Esophagus squamous epithelium (tissue), 5 donors: ENCODE results near the gene NRIP1. TPM values are rescaled to one million over a fixed set of nuclear protein-coding genes. Genes with fewer than 3 reads are reported as not detected.
"Not testable (repeated sequence)": the region's sequence is repeated elsewhere in the genome, so short reads cannot be mapped to it uniquely, and the experiment has no call there.

ENCODE experiments used
- DNase-seq: peaks from one replicate; lab custom pipeline; 2025; lab: John Stamatoyannopoulos, UW
- H3K27ac ChIP-seq, 4 donors: fragments of 200-600 bp; sonication (generic); one replicate each; pipeline ENCODE4 v1.5.1; 2016 to 2019; ENCODE audit warnings: mild to moderate bottlenecking in 1 of 4
- H3K27me3 ChIP-seq, 4 donors: fragments of 200-600 bp; sonication (generic); 1 replicate in 3 of 4; 2 replicates in 1 of 4; pipeline versions ENCODE4 v1.5.1 to v1.6.0; 2017 to 2021; ENCODE audit warnings: antibody characterized with exemption in 1 of 4
- H3K36me3 ChIP-seq, 3 donors: fragments of 200-600 bp; sonication (generic); one replicate each; pipeline ENCODE4 v1.5.1; 2016 to 2019
- H3K4me1 ChIP-seq, 3 donors: fragments of 200-600 bp; sonication (generic); one replicate each; pipeline ENCODE4 v1.5.1; 2017 to 2019
- H3K4me3 ChIP-seq, 4 donors: fragments of 200-600 bp; sonication (generic); 1 replicate in 3 of 4; 2 replicates in 1 of 4; pipeline ENCODE4 v1.5.1; 2016 to 2019; ENCODE audit warnings: mild to moderate bottlenecking in 2 of 4, moderate library complexity in 1 of 4
- H3K9me3 ChIP-seq, 3 donors: fragments of 200-600 bp; sonication (generic); one replicate each; pipeline ENCODE4 v1.5.1; 2016 to 2019
- POLR2A ChIP-seq, 4 donors: fragments of 450-650 bp; IDR thresholded peaks; one replicate each; pipeline ENCODE4 v1.6.1; 2017; ENCODE audit warnings: antibody characterized with exemption in 4 of 4, mild to moderate bottlenecking in 4 of 4, moderate library complexity in 3 of 4
- WGBS, 2 donors: methylation state at CpG; one replicate each; pipeline ENCODE4 v1.1.5; 2018; 5-methylcytosine and 5-hydroxymethylcytosine counted together
- intact Hi-C: fragments of 100-400 bp; cut with DNase I; formaldehyde crosslinking; loops from one replicate; pipeline ENCODE4 v1.15.0; 2022
- total RNA-seq, 4 donors: library from RNA; depleted of rRNA; stranded (reverse); fragments of >200 nt; gene quantifications; one replicate each; pipeline ENCODE4 v1.1.0, GENCODE V29; 2016
- TF ChIP-seq, protein P1 (sequence below), 6 experiments: fragments of 450-650 bp in 4 of 6; fragments of 200-600 bp in 2 of 6; sonication (generic) in 2 of 6; IDR thresholded peaks; one replicate each; pipeline ENCODE4 v1.5.1; 2016 to 2019; ENCODE audit warnings: antibody characterized with exemption in 6 of 6, mild to moderate bottlenecking in 4 of 6, moderate library complexity in 4 of 6
- donor health status: DM: yes; HTN: yes; CAD: no.

Gene NRIP1
- total RNA-seq, 4 donors from 2014 or later, result 13.2 to 37.0 (median 31.1) TPM

DNA sequence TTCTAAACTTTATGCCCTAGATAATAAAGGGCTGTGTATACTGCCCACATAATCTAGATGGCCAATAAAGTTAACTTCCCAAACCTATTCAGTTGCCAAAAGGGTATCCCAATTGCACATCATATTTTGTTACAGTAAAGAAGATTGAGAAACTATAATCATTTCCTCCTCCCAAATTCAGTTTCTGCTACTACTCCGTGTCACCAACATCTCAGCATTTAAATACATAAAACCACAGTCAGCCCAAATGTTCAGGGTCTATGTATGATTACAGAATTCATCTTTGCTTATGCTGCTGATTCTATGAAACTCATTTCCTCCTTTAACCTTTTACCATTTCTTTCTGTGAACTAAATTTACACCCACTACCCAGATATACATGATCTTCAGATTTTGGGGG lies 28.6 kb downstream of the NRIP1 start:
- intact Hi-C loops, result no loop called here
- H3K9me3 ChIP-seq, result no peaks in the 10 kb centered on the region
- H3K4me3 ChIP-seq, result no peak overlapping the region
- TF ChIP-seq, protein P1, sequence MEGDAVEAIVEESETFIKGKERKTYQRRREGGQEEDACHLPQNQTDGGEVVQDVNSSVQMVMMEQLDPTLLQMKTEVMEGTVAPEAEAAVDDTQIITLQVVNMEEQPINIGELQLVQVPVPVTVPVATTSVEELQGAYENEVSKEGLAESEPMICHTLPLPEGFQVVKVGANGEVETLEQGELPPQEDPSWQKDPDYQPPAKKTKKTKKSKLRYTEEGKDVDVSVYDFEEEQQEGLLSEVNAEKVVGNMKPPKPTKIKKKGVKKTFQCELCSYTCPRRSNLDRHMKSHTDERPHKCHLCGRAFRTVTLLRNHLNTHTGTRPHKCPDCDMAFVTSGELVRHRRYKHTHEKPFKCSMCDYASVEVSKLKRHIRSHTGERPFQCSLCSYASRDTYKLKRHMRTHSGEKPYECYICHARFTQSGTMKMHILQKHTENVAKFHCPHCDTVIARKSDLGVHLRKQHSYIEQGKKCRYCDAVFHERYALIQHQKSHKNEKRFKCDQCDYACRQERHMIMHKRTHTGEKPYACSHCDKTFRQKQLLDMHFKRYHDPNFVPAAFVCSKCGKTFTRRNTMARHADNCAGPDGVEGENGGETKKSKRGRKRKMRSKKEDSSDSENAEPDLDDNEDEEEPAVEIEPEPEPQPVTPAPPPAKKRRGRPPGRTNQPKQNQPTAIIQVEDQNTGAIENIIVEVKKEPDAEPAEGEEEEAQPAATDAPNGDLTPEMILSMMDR (IDR thresholded peaks at IDR 0.05), result no peak
- no peak for TF ChIP-seq POLR2A (IDR thresholded peaks at IDR 0.05)
- 71 to 80% methylated on average over 1 of the region's 1 CpG for WGBS, 2 donors
- H3K36me3 ChIP-seq, result peaks cover 0 to 22% (median 0%) of the 10 kb centered on the region in 3 donors
- H3K4me1 ChIP-seq, result peaks cover 0 to 11% (median 0%) of the 10 kb centered on the region in 3 donors
- no peak overlapping the region for H3K27ac ChIP-seq
- no peak for DNase-seq
- H3K27me3 ChIP-seq, result no peaks in the 10 kb centered on the region

DNA sequence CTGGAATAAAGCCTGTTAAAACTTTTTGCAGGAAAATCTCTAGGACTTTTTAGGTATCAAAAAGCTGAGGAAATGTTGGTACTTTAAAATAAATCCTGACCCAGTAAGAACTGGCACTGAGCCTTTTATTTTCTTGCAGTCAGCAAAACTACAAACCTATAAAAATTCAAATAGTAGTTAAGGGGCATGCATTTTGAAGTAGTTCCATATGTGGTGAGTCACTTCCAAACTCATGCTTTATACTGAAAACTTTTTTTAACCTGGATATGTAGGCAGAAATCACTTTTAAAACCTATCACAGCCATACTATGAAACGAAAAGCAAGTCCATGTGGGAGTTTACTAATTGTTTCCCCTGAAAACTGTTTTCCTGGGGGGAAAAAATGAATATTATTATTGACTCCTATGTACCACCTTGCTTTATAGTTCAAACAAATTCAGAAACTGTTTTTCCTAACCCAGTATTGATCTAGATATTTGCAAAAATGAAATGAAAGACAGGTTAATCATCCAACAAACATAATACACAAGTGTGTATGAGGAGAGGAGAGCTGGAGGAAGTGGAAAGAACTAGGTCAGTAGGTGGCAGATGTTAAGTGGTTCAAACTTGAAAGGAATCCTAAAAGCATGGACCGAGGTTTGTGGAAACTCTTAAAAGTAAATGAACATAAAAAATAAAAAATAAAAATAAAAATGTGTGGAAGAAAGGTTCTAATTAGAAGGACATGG lies 30.5 kb downstream of the NRIP1 start:
- no peak for TF ChIP-seq POLR2A (IDR thresholded peaks at IDR 0.05)
- TF ChIP-seq, protein P1 (IDR thresholded peaks at IDR 0.05), result no peak

DNA sequence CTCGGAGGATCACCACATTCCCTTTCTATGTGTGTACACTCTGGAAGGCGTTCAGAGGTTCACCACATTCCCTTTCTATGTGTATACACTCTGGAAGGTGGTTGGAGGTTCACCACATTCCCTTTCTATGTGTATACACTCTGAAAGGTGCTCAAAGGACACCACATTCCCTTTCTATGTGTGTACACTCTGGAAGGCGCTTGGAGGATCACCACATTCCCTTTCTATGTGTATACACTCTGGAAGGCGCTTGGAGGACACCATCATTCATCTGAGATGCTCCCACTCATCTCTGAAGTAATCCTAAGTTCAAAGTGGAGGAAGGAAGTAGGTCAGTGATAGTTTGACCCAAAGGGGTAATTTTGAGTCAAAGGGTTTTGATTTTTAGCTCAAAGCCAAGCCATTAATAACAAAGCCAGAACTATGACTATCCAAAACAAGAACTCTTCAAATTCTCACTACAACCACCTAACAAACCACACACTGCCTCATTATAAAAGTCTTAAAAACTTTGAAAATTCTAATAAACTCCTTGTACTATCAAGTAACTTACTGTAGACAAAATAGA lies 32.9 kb downstream of the NRIP1 start:
- WGBS, 2 donors, result 74 to 91% methylated on average over 2 to 4 of the region's 4 CpGs
- TF ChIP-seq POLR2A (IDR thresholded peaks at IDR 0.05), result no peak
- TF ChIP-seq, protein P1 (IDR thresholded peaks at IDR 0.05), result no peak
- no peak for DNase-seq
- H3K4me3 ChIP-seq, result no peak overlapping the region
- no peaks in the 10 kb centered on the region for H3K36me3 ChIP-seq
- H3K27me3 ChIP-seq, result no peaks in the 10 kb centered on the region
- H3K4me1 ChIP-seq, result peaks cover 0 to 22% (median 0%) of the 10 kb centered on the region in 3 donors
- no peaks in the 10 kb centered on the region for H3K9me3 ChIP-seq
- intact Hi-C loops, result no loop called here
- H3K27ac ChIP-seq, result no peak overlapping the region

More for the DNA sequence above, 30.5 kb downstream of the NRIP1 start:
- intact Hi-C loops, result no loop called here
- H3K9me3 ChIP-seq, result no peaks in the 10 kb centered on the region
- H3K27ac ChIP-seq, result no peak overlapping the region
- H3K4me1 ChIP-seq, result peaks cover 0 to 11% (median 0%) of the 10 kb centered on the region in 3 donors
- no peak for DNase-seq
- 26 to 33% methylated on average over 2 of the region's 2 CpGs for WGBS, 2 donors
- H3K4me3 ChIP-seq, result no peak overlapping the region
- H3K27me3 ChIP-seq, result no peaks in the 10 kb centered on the region
- H3K36me3 ChIP-seq, result peaks cover 0 to 12% (median 0%) of the 10 kb centered on the region in 3 donors

DNA sequence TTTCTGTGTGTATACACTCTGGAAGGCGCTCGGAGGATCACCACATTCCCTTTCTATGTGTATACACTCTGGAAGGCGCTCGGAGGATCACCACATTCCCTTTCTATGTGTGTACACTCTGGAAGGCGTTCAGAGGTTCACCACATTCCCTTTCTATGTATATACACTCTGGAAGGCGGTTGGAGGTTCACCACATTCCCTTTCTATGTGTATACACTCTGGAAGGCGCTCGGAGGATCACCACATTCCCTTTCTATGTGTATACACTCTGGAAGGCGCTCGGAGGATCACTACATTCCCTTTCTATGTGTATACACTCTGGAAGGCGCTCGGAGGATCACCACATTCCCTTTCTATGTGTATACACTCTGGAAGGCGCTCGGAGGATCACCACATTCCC lies 33.4 kb downstream of the NRIP1 start:
- intact Hi-C loops, H3K9me3 ChIP-seq, DNase-seq, H3K27ac ChIP-seq, H3K4me3 ChIP-seq, H3K27me3 ChIP-seq, H3K36me3 ChIP-seq: not testable (repeated sequence)
- 80 to 89% methylated on average over 2 to 8 of the region's 14 CpGs for WGBS, 2 donors
- H3K4me1 ChIP-seq, result peaks cover 0 to 22% (median 0%) of the 10 kb centered on the region in 3 donors

DNA sequence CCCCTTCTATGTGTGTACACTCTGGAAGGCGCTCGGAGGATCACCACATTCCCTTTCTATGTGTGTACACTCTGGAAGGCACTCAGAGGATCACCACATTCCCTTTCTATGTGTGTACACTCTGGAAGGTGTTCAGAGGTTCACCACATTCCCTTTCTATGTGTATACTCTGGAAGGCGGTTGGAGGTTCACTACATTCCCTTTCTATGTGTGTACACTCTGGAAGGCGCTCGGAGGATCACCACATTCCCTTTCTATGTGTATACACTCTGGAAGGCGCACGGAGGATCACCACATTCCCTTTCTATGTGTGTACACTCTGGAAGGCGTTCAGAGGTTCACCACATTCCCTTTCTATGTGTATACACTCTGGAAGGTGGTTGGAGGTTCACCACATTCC lies 33.9 kb downstream of the NRIP1 start:
- H3K27me3 ChIP-seq, H3K36me3 ChIP-seq, H3K4me3 ChIP-seq, H3K27ac ChIP-seq, DNase-seq, intact Hi-C loops, H3K9me3 ChIP-seq: not testable (repeated sequence)
- 78 to 82% methylated on average over 3 to 6 of the region's 8 CpGs for WGBS, 2 donors
- H3K4me1 ChIP-seq, result peaks cover 0 to 22% (median 0%) of the 10 kb centered on the region in 3 donors

DNA sequence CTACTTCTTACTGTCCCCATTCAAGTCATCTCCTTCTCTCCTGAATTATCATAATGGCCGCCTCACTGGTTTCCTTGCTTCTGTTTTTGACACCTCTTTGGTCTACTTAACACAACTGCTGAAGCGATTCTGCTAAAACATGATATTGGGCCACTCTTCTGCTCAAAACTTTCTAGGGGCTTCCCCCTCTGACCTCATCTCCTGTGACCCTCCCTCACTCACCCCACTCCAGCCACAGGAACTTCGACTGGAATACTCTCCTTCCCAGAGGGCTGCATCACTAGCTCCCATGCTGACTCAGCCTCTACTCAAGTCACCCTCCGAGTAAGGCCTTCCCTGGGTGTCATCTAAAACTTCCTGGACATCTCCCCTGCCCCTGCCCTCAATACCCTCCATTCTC lies 35.7 kb downstream of the NRIP1 start:
- intact Hi-C loops, result no loop called here

More for the DNA sequence above, 35.7 kb downstream of the NRIP1 start:
- peaks cover 0 to 14% (median 0%) of the 10 kb centered on the region in 3 donors for H3K4me1 ChIP-seq
- no peaks in the 10 kb centered on the region for H3K36me3 ChIP-seq
- no peak overlapping the region for H3K4me3 ChIP-seq
- 67 to 83% methylated on average over 4 of the region's 4 CpGs for WGBS, 2 donors
- TF ChIP-seq, protein P1 (IDR thresholded peaks at IDR 0.05), result no peak
- TF ChIP-seq POLR2A (IDR thresholded peaks at IDR 0.05), result no peak
- no peak for DNase-seq
- no peak overlapping the region for H3K27ac ChIP-seq
- H3K9me3 ChIP-seq, result no peaks in the 10 kb centered on the region
- no peaks in the 10 kb centered on the region for H3K27me3 ChIP-seq
